ENCODE measurements around the gene CACNA1B.
"Not testable (repeated sequence)": the region's sequence is repeated elsewhere in the genome, so short reads cannot be mapped to it uniquely, and the experiment has no call there.

The CACNA1B gene

DNA sequence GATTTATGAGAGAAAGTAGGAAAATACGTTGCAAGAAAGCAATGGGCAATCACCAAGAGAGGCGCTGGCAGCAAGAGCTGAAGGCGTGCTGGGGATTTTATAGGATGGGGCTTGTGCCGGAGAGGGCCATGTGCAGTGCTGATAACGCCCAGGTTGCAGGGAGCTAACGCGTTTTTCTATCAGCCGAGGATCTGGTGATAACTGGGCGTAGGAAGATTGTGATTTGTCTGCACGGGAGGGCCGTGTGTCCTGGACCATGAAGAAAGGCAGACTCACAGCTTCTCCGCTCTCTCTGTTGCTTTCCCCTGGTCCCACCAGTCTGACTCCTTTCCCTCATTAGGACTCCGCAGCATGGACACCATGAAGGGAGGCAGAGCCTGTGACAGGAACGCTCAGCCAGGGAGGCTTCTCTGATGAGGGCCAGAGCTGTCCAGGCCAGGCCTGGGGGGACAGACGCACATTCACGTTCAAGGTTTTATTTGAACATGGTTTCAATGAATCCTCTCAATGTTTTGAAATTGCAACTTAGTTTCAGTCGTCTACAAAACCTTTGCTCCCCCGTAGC is 11.9 kb upstream of the CACNA1B start:
- DNase-seq (ENCODE audit: low read depth in 3 of 3), result no peak

DNA sequence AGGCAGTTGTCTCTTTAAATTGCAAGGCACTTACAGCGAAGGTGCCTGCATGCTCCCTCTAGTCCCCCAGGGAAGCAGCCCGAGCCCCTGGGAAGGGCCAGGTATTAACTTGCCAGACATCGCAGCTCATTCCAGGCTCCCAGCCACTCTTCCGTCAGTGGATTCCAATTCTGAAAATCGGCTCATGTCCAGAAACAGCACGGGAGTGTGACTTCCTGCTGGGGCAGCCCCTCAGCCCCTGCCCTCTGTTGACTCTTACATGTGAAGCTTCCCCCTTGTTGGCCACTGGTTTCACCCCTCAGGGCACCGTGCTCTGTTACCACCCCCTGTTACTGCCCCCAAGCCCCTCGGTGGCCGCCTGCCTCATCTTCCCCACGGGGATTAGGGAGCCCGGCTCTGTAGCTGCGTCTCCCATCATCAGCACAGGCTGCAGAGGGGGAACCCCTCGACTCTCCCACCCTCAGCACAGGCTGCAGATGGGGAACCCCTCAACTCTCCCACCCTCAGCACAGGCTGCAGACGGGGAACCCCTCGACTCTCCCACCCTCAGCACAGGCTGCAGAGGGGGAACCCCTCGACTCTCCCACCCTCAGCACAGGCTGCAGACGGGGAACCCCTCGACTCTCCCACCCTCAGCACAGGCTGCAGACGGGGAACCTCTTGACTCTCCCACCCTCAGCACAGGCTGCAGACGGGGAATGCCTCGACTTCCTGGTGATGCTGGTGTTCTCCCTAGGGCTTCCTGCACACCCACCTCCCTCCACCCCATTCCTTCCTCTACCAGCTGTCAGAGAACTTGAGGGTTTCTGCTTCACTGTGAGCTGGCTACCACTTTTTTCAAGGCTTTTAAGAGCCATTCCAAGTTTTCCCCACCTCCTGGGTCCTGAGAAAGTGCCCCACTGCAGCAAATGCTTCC is 11.1 kb upstream of the CACNA1B start:
- DNase-seq (ENCODE audit: low read depth in 3 of 3), result no peak

DNA sequence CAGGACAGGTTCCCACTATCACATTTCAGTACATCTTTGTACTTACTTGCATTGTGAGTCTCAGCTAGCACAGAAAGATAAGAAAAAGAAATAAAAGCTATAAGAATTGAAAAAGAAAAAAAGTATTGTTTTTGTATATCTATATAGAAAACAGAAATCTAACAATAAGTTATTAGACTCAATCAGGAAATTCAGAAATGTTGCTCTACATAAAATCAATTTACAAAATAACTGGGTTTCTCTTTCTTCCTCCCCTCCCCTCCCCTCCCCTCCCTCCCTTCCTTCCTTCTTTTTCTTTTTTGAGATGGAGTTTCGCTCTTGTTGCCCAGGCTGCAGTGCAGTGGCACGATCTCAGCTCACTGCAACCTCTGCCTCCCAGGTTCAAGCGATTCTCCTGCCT is 7.2 kb upstream of the CACNA1B start:
- DNase-seq (ENCODE audit: low read depth in 3 of 3), result no peak

DNA sequence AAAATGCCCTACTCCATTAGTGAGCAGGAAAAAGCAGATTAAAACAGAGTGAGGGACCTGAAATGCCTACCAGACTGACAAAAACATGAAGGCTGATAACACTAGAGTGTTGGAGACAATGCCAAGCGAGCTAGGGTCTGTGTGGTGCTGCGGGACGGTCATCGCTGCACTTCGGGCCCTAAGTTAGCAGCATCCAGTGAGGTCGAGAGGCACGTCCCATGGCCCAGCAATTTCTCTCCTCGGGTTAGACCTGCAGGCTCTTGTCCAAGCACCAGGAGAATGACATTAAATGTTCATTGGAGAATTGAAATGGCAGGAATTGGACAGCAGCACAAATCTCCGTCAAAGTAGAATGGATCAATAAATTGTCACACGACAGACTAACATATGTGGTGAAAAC is 5.3 kb upstream of the CACNA1B start:
- no peak for DNase-seq (ENCODE audit: low read depth in 3 of 3)

DNA sequence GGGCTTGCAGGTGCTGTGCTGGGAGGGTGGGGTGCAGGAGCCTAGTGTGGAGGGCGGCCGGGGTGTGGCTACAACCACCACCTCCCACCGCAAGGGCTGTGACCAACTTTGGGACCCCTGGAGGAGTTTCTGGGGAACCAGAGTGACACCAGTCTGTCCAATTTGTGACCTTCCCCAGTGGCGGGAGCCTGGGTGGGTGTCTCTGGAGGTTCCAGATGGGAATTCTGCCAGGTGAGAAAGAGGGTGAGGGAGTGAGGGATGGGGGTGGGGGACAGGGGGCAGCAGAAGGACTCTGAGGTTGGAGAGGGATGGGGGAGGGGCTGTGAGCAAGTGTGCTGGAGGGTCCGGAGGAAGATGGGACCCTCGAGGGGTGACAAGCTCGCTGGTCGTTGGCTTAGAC is 4.2 kb upstream of the CACNA1B start:
- no peak for DNase-seq (ENCODE audit: low read depth in 3 of 3)

DNA sequence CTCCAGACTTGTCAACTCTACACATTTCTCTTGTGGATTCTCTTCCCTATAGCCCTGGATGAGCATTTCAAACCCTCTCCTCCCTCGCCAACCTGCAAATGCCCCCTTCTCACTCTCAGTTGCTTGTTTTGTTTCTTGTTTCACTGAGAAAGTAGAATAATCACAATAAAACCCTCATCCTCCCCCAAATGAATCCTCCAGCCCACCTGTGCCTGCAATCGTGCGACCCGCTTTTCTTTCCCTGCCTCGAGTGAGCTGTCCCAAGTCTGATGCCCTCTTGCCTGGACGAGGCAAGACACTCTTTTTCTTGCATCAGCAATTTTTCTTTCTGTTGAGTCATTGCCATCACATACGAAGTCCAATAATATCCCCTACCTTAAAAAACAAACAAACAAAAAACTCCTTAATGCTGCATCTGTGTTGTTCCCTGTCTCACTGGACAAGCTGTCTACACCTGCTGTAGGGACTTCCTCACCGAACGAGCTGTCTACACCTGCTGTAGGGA is 3.7 kb upstream of the CACNA1B start:
- no peak for DNase-seq (ENCODE audit: low read depth in 3 of 3)

DNA sequence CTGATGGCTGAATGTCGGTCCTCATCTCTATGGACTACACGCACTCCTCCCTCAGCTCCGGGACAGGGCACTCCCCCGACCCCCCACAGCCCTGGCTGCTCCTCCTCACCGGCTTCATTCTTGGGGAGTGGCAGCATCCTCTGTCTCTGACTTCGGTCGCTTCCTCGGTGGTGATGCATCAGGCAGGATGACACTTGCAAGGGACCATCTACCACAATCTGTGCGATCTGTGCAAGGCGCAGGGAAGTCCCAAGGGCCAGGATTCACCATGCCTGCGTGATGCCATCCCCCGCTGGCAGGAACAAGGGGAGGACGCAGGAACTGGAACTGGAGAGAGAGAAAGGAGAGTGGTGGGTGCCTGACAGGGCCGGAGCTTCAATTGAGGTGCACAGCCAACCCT is 2.2 kb upstream of the CACNA1B start:
- DNase-seq (ENCODE audit: low read depth in 3 of 3), result no peak

DNA sequence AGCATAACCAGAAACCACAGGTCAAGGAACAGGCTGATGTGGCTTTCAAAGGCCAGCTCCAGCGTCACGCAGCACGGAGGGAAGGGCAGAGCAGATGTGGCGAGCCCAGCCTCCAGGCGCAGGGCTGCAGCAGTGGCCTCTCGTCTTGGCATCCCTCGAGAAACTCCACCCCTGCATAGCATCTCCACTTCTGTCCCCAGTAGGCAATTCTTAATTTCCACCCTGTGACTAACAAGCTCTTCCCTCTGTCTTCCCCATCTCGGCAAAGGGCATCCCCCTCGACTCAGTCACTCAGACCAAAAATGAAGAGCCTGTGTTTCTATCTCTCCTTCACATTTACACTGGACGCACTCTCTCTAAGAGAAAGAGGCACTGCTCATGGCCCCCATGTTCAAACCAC is 1.7 kb upstream of the CACNA1B start:
- DNase-seq (ENCODE audit: low read depth in 3 of 3), result no peak

DNA sequence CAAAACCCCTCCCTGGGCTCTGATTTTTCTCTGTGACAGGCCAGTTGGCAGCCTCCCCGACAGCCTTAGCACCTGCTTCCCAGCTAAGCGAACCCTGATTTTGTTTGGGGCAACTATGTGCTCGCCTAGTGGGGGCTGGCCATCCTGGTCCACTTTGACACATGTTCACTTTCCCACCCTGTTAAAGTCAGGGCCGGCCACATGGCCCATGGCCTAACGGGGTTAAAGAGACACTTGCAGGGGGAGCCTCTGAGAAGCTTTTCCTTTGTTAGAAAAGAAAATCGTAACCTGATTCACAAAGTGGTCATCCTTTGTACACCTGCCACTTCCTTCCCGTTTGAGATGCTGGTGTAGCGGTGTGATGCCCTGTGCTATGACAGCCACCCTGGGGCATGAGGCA is 1.3 kb upstream of the CACNA1B start:
- no peak for DNase-seq (ENCODE audit: low read depth in 3 of 3)

DNA sequence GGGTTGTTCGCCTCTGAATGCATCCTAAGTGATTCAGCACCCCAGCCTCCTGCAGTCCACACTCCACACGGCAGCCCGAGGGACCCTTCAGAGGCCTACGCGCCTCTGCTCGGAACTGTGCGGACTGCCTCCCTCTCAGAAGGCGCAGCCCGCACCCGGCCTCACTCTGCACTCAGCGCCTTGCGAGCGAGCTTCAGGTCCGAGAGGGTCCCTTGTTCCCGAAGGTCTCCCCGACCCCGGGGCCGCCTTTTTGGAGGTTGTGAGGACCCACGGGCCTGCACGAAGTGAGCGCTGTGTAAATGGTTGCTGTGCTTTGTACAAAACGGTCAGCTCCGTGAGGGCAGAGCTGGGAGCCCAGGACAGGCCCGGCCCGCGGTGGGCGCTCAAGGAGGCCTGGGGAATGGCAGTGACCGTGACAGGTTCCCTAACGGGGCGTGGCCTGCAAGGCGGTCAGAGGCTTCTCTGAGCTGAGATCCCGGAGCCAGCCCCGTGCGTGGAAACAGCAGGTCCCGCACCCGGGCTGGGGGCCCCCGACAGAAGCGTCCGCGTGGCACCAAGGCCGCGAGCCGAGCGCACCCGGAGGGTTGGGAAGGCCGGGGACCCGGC is 698 bp upstream of the CACNA1B start:
- DNase-seq (ENCODE audit: low read depth in 3 of 3), result no peak

DNA sequence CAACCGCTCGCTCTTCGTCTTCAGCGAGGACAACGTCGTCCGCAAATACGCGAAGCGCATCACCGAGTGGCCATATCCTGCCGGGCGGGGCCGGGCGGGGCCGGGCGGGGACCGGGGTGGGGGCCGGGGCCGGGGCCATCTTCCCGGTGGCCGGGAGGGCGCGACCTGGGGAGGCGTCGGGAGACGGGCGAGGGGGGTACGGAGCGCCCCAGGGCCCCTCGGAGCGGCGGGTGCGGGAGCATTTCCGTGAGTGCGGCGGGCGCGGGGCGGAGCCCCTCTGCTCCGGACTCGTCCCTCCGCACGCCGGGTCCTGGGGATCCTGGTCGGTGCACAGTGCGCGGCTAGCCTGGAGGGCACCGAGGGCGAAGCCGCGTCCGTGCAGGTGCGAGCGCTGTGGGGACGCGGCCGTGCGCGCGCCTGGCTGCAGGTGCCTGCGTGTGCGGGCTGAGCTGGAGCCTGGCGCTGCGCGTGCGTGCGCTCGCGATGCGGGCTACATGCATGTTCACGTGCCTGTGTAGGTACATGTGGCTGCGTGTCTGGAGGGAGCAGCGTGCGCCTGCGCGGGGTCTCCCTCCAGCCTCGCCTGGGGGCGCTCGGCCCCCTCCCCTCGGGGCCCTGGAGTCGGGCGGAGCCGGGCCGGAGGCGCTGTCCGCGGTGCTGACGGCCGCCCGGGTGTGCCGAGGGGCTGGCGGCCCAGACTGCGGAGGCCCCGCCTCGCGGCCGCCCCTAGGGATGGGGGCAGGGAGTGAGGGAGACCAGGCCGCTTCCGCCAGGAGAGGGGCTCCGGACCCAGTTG is 762 bp downstream of the CACNA1B start:
- DNase-seq (ENCODE audit: low read depth in 3 of 3), result peak in 1 of 3 experiments; percentile 11

DNA sequence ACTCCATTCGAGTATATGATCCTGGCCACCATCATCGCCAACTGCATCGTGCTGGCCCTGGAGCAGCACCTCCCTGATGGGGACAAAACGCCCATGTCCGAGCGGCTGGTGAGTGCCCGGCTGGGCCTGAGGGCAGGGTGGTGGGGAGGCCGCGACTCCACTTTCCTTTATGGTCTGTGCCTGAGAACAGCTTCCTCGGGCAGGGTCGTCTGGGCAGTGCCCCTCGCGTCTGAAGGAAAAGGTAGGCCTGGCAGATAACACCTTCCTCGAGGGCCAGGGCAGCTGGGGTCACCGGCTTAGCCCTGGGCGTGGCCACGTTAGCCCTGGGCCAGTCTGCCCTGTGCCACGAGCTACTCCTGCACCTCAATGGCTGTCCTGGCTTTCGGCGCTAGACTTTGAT is 1.5 kb downstream of the CACNA1B start:
- no peak for DNase-seq (ENCODE audit: low read depth in 3 of 3)

DNA sequence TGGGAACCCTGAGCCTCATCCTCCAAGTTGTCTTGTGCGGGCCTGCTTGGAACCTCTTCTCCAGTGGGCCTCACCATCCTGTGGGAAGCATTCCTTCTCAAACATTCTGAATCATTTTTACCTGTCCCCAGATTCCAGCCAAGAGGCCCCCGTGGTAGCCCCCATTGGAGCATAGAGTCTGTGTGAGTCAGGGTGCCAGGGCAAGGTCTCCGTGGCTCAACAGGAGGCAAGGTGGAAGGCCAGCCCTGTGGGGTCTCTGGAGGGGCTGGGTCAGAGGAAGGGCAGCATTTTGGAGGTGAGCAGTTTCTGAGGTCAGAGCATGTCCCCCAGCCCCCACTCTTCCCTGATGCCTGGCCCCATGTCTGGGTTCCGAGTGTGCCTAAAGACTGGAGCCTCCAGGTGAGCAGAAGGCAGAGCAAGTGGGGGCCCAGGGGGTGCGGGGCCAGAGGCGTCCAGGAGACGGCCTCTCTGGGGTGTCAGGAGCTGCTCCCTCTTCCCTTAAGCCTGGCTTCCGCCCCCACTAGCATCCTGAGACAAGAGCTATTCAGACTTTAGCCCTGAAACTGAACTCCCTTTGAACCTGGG is 2.1 kb downstream of the CACNA1B start:
- no peak for DNase-seq (ENCODE audit: low read depth in 3 of 3)

DNA sequence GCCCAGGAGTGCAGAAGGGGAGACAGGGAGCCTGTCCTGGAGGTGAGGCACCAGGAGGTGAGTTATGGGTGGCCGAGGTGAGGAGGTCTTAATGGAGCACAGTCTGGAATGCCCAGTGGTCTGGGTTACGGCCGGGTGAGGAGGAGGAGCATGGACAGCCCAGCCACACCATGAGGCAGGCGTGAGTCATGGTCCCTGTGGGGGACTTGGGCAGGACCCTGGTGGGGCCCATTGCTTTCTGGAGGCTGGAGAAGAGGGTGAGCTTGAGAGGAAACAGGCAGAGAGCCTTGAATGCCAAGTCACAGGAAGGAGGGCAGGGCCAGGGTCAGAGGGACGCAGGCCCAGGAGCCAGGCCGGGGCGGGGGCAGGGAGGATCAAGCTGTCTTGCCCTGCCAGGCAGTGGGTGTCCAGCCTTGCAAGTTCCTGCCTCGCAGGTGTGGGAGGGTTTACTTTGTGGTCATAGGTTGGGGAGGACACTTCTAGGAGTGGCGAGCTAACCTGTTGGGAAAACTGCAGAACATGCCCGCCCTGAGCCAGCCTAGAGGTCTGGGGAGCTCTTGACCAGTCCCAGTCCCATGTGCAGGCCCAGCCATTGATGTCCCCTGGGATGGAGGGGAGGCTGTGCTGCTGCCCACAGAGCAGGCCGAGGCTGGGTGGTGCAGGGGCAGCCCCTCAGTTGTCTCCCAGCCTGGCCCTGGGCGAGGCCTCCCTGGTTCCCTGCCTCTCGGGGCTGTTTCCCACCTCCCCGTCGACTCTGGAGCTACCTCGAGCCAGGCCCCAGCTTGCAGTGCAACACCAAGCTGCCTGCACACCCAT is 2.8 kb downstream of the CACNA1B start:
- DNase-seq (ENCODE audit: low read depth in 3 of 3), result no peak

DNA sequence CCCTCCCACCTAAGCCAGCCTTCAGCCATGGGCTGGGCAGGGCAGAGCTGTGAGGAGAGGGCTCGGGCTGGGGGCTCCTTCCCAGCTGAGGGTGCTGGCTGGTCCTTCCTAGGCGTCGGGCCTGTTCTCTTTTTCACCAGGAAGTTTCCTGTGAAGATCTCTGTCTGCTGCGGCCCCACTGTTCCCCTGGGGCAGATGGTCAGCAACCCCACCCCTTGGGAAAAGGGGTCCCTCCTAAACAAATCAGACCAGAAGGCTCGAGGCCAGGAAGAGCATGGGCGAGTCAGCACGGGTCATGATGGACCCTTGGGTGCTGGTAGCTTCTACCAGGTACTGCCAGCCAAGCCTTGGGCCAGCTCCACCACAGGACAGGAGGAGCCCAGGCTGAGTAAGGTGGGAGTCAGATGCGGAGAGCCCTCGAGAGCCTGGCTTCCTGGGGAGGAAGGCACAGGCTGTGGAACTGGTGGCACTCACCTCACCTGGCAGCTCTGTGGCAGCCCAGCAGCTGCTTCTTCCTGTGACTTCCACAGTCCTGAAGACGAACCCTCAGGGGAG is 3.5 kb downstream of the CACNA1B start:
- no peak for DNase-seq (ENCODE audit: low read depth in 3 of 3)

DNA sequence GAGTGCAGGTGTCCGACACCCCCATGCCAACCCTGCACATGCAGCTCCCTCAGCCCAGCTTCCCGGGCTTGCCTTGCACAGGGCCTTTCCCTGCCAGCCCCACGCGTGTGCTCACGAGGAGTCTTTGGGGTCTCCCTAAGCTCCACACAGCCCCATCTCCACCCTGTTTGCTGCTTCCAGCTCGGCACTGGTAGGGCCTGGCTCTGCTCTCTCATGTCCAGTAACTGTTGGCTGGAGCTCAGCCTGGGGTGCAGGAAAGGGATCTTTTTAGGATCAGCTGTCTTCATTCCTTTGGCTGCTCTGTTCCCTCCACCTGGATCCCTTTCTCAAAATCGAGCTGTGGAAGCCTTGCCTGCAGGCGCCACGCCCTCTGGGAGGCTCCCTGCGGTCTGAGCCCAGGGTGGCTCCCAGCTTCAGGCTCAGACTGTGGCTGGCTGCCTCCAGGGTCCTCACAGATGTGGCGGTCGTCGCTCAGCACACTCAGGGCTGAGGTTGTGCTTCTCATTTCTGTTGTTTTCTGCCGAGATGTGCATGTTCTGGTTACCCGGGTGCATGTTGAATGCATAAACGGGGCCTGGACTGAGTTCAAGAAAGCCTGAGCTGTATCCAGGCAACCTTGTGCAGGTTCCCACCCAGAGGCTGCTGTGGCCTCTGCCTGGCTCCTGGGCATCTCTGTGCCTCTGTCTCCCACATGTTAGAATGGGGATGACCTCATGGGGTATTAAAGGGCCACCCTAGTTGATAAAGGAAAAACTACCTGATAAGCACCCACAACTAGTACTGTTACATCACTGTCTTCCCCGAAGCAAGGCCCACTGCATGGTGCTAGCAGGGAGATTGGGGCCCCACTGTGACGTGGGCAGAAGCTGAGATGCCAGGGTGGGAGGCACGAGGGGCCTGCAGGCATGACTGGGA is 4.3 kb downstream of the CACNA1B start:
- no peak for DNase-seq (ENCODE audit: low read depth in 3 of 3)

DNA sequence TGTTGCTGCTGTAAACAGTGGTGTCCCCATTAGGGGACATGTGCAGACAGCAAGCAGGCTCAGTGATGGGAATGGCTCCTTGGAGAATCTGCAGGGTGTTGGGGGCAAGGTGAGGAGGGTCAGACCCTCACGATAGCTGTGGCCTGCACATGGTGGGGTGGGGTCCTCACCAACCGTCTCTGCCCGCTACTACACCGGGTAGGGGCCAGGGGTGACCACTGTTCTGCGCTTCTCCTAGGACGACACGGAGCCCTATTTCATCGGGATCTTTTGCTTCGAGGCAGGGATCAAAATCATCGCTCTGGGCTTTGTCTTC is 4.9 kb downstream of the CACNA1B start:
- no peak for DNase-seq (ENCODE audit: low read depth in 3 of 3)

DNA sequence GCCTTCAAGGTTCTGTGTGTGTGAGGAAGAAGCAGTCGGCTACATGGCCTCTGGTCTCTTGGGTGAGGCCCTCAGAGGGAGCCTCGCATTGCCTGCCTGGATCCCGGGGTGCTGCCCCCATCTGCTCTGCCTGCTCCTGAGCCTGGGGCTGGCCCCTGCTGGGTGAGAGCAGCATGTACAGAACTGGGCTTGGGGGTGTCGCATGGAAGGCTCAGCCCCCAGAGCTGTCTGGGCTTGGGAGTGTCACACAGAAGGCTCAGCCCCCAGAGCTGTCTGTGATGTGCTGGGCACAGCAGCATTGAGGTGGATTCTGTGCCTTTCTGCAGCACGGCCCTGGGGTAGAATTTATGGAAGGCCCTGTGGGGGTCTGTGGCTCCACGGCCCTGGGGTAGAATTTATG is 6.4 kb downstream of the CACNA1B start:
- not testable (repeated sequence) for DNase-seq (ENCODE audit: low read depth in 3 of 3)

DNA sequence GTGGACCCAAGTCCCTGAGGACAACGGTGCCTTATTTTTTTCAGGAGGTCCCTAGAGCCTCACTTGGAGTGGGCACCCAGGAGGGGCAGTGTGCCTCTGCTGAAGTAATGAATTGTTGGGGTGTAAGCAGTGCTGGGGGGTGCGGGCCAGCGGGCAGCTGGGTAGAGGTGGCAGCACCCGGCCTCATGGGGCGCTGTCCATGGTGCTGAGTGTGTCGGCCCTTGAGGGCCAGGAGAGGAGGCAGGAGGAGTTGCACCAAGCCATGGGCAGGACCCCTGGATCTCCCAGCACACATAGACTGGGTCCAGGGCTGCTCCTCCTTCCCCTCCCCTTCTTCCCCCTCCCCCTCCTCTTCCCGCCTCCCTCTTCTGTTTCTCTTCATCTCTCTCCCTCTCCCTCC is 7.0 kb downstream of the CACNA1B start:
- DNase-seq (ENCODE audit: low read depth in 3 of 3), result not testable (repeated sequence)

DNA sequence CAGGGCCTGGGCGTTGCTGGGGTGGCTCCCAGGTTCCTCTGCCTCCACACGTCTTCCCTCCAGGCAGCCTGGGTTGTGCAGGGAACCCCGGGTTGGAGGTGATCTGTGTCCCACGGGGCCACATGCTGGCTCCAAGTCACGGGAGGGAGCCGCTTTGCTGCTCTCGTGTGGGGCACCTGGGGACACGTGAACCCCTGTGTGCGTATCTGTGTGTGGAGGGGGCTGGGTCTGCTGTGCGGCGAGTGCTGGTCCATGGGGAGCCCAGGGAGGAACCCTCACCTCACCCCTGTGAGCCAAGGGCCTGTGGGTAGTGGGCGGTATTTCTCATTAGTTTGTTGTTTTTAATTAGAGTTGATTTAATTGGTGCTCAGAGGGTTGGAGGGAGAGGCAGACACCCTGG is 7.5 kb downstream of the CACNA1B start:
- DNase-seq (ENCODE audit: low read depth in 3 of 3), result not testable (repeated sequence)

Measured in stimulated activated CD4-positive, alpha-beta T cell treated with anti-CD3 and anti-CD28 coated beads, TNF-alpha, amount 100 ng/mL, for 4 hours (primary cell).